ENCODE measurements around the gene CPXM1.

GRCh38 chr20:2754424-2754823 lies 46.0 kb downstream of the CPXM1 start:
- TF ChIP-seq ZBTB7A (IDR thresholded peaks at IDR 0.05; ENCODE audit: borderline replicate concordance, control insufficient read depth, low read depth, low read length) (no peak), CXXC5 (CRISPR knock-in tag; IDR thresholded peaks at IDR 0.05) (no peak)

Data from K562 (cell line).